ENCODE data around the gene THTPA. TPM values are rescaled to one million over a fixed set of nuclear protein-coding genes. Genes with fewer than 3 reads are reported as not detected.

THTPA gene
- total RNA-seq, 1 donor from 2014 or later: 7.7 TPM

- H3K27me3 ChIP-seq: no peaks in the 10 kb centered on the region
- peak overlapping the region; percentile 74 for H3K27ac ChIP-seq
- H3F3A ChIP-seq (ENCODE audit: low read depth): peaks cover 33% of the 10 kb centered on the region
- peak overlapping the region; percentile 48 for H3K27ac Mint-ChIP-seq
- peaks cover 7% of the 10 kb centered on the region for H3K36me3 Mint-ChIP-seq
- H3K4me2 ChIP-seq: peak overlapping the region; percentile 69
- H2AFZ ChIP-seq (replicated peaks): no peak overlapping the region
- TF ChIP-seq CTCF (IDR thresholded peaks at IDR 0.05): no peak
- no peak for TF ChIP-seq EZH2 (IDR thresholded peaks at IDR 0.05)
- TF ChIP-seq EZH2phosphoT487 (IDR thresholded peaks at IDR 0.05): no peak
- H3K27me3 Mint-ChIP-seq (ENCODE audit: insufficient read depth, low read depth): peaks cover 2% of the 10 kb centered on the region
- no peaks in the 10 kb centered on the region for H4K20me1 ChIP-seq (ENCODE audit: low read depth)
- peaks cover 27% of the 10 kb centered on the region for H3K4me1 ChIP-seq
- H3K4me1 Mint-ChIP-seq: peaks cover 22% of the 10 kb centered on the region
- H3K79me2 ChIP-seq (ENCODE audit: low read depth): no peaks in the 10 kb centered on the region
- no peaks in the 10 kb centered on the region for H3K9me3 ChIP-seq (ENCODE audit: low read depth)
- no peaks in the 10 kb centered on the region for H3K9me3 Mint-ChIP-seq
- no peak overlapping the region for H3K9ac ChIP-seq
- H3K4me3 Mint-ChIP-seq: no peak overlapping the region
- H3K36me3 ChIP-seq: no peaks in the 10 kb centered on the region
- peak; percentile 63 for DNase-seq (ENCODE audit: low spot score)
- peak overlapping the region; percentile 6 for H3K4me3 ChIP-seq
Measured at GRCh38 chr14:23537351-23538049, 18.6 kb upstream of the THTPA start.

GRCh38 chr14:23538050-23538718 is 17.9 kb upstream of the THTPA start:
- no peaks in the 10 kb centered on the region for H3K36me3 ChIP-seq
- no peak overlapping the region for H3K27ac Mint-ChIP-seq
- H3K4me1 ChIP-seq: peaks cover 27% of the 10 kb centered on the region
- H3K4me3 ChIP-seq: peak overlapping the region; percentile 6
- peak overlapping the region; percentile 69 for H3K4me2 ChIP-seq
- no peak overlapping the region for H3K9ac ChIP-seq
- H3K9me3 Mint-ChIP-seq: no peaks in the 10 kb centered on the region
- no peaks in the 10 kb centered on the region for H4K20me1 ChIP-seq (ENCODE audit: low read depth)
- peak overlapping the region; percentile 74 for H3K27ac ChIP-seq
- no peak for DNase-seq (ENCODE audit: low spot score)
- H3K27me3 ChIP-seq: no peaks in the 10 kb centered on the region
- peaks cover 4% of the 10 kb centered on the region for H3K79me2 ChIP-seq (ENCODE audit: low read depth)
- peaks cover 22% of the 10 kb centered on the region for H3K4me1 Mint-ChIP-seq
- TF ChIP-seq EZH2phosphoT487 (IDR thresholded peaks at IDR 0.05) (no peak), EZH2 (IDR thresholded peaks at IDR 0.05) (no peak), CTCF (IDR thresholded peaks at IDR 0.05) (no peak)
- peaks cover 4% of the 10 kb centered on the region for H3K36me3 Mint-ChIP-seq
- no peak overlapping the region for H3K4me3 Mint-ChIP-seq
- peaks cover 33% of the 10 kb centered on the region for H3F3A ChIP-seq (ENCODE audit: low read depth)
- peak overlapping the region; percentile 56 for H2AFZ ChIP-seq (replicated peaks)
- H3K9me3 ChIP-seq (ENCODE audit: low read depth): no peaks in the 10 kb centered on the region
- H3K27me3 Mint-ChIP-seq (ENCODE audit: insufficient read depth, low read depth): peaks cover 2% of the 10 kb centered on the region

- H4K20me1 ChIP-seq (ENCODE audit: low read depth): no peaks in the 10 kb centered on the region
- peak overlapping the region; percentile 74 for H3K27ac ChIP-seq
- peaks cover 22% of the 10 kb centered on the region for H3K4me1 Mint-ChIP-seq
- H3K4me1 ChIP-seq: peaks cover 27% of the 10 kb centered on the region
- no peaks in the 10 kb centered on the region for H3K9me3 ChIP-seq (ENCODE audit: low read depth)
- peaks cover 2% of the 10 kb centered on the region for H3K27me3 Mint-ChIP-seq (ENCODE audit: insufficient read depth, low read depth)
- peaks cover 7% of the 10 kb centered on the region for H3K36me3 Mint-ChIP-seq
- no peaks in the 10 kb centered on the region for H3K9me3 Mint-ChIP-seq
- H3K4me2 ChIP-seq: peak overlapping the region; percentile 69
- DNase-seq (ENCODE audit: low spot score): peak; percentile 50
- H3K9ac ChIP-seq: no peak overlapping the region
- H3K79me2 ChIP-seq (ENCODE audit: low read depth): peaks cover 10% of the 10 kb centered on the region
- no peaks in the 10 kb centered on the region for H3K27me3 ChIP-seq
- H3K4me3 ChIP-seq: peak overlapping the region; percentile 2
- H3K4me3 Mint-ChIP-seq: no peak overlapping the region
- peaks cover 33% of the 10 kb centered on the region for H3F3A ChIP-seq (ENCODE audit: low read depth)
- H2AFZ ChIP-seq (replicated peaks): peak overlapping the region; percentile 56
- no peak for TF ChIP-seq EZH2 (IDR thresholded peaks at IDR 0.05)
- TF ChIP-seq CTCF (IDR thresholded peaks at IDR 0.05): no peak
- no peak for TF ChIP-seq EZH2phosphoT487 (IDR thresholded peaks at IDR 0.05)
- H3K27ac Mint-ChIP-seq: peak overlapping the region; percentile 29
- H3K36me3 ChIP-seq: no peaks in the 10 kb centered on the region
Measured at GRCh38 chr14:23538785-23539184, 17.3 kb upstream of the THTPA start.

Data from neural progenitor cell (in vitro differentiated cells).